ENCODE results near the gene CNTLN.
"Not testable (repeated sequence)": the region's sequence is repeated elsewhere in the genome, so short reads cannot be mapped to it uniquely, and the experiment has no call there.

Gene CNTLN

DNA sequence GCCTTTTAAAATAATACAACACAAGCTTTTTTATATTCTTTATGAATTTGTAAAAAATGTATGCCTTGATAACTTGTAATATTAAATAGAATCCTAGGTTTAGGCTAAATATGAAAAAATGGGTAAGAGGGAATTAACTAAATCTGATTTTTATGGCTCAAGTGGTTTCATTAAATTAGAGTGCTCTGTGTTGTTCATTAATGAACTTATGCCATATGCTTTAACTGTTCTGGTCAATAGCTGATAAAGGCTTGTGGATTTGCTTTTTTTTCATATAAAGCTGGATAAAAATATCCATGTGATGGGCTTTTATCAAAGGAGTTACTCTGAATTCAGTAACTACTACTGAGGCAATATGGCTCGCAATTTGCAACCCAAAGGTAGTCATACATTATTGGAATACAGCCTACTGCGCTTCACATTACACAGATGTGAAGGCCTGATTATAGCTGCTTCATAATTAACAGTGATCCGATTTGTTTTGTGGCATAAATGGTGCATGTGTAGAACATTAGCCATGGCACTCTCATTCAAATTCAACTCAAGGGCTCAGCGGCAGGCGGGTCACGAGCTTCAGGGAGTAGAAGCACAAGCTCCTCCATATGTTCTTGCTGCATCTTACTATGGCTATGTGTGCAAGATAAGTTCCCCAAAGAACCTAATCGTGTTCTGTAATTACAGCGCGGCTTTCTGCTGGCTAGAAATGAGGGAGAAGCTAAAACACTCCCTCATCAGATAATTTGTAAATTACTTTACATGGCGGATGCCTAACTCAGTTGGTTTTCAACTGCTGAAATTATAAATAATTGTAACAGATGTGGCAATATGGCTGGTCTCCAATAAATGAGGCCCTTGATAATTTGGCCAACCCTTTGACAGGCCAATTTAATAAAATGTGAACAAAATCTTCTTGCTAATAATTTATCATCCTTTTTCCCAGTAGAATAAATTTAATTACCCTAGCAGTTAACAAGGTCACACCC is 188.3 kb downstream of the CNTLN start:
- no peaks in the 10 kb centered on the region for H3K4me1 ChIP-seq (ENCODE audit: control insufficient read depth, insufficient read depth, low read length)
- H3K27me3 ChIP-seq (replicated peaks; ENCODE audit: control insufficient read depth, insufficient read depth, low read length), result no peaks in the 10 kb centered on the region
- no peaks in the 10 kb centered on the region for H3K9me3 ChIP-seq (ENCODE audit: control insufficient read depth, low read length)
- H3K36me3 ChIP-seq (ENCODE audit: control insufficient read depth, insufficient read depth, low read length, severe bottlenecking), result no peaks in the 10 kb centered on the region
- no peak overlapping the region for H3K4me3 ChIP-seq (ENCODE audit: low read length)
- no peak overlapping the region for H3K9ac ChIP-seq (ENCODE audit: low read length)
- DNase-seq (ENCODE audit: low read depth), result no peak

DNA sequence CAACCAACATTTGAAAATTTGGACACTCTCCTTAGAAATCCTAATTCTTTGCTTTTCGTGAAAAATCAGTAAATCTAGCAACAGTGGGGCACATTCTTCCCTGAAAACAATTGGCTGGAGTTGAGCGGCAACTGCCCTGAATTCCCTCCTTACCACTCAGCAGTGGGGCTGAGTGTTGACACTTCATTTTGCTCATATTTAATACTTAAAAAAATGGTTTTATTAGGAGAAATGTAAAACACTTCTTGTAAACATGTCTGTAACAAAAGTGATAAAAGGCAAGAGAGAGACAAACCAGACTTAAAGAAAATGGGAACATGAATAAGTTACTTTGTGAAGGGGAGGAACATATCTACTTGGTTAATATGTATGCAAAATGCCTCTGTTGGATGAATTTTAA is 193.5 kb downstream of the CNTLN start:
- H3K27me3 ChIP-seq (replicated peaks; ENCODE audit: control insufficient read depth, insufficient read depth, low read length), result no peaks in the 10 kb centered on the region
- H3K9me3 ChIP-seq (ENCODE audit: control insufficient read depth, low read length), result no peaks in the 10 kb centered on the region
- H3K4me1 ChIP-seq (ENCODE audit: control insufficient read depth, insufficient read depth, low read length), result no peaks in the 10 kb centered on the region
- no peak overlapping the region for H3K9ac ChIP-seq (ENCODE audit: low read length)
- no peak for DNase-seq (ENCODE audit: low read depth)
- H3K4me3 ChIP-seq (ENCODE audit: low read length), result no peak overlapping the region
- H3K36me3 ChIP-seq (ENCODE audit: control insufficient read depth, insufficient read depth, low read length, severe bottlenecking), result no peaks in the 10 kb centered on the region

DNA sequence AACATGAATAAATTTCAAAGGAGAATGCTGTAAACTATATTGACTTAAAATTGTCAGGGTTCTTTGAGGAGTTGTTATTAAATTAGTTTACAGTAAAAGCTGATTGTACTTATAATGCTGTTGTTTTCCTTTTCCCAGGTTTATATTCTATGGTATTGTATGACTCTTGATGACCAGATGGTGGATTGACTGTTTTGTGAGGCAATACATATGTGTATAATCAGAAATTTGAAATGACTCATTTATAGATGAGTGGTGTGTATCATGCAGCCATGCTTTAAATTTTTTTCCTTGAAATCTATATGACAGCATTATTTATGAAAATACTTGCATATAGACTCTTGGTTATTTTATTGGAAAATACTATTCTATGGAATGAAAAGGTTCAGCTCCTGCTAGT is 195.3 kb downstream of the CNTLN start:
- DNase-seq (ENCODE audit: low read depth), result no peak
- H3K27me3 ChIP-seq (replicated peaks; ENCODE audit: control insufficient read depth, insufficient read depth, low read length), result no peaks in the 10 kb centered on the region
- no peaks in the 10 kb centered on the region for H3K9me3 ChIP-seq (ENCODE audit: control insufficient read depth, low read length)
- no peaks in the 10 kb centered on the region for H3K4me1 ChIP-seq (ENCODE audit: control insufficient read depth, insufficient read depth, low read length)
- no peak overlapping the region for H3K4me3 ChIP-seq (ENCODE audit: low read length)
- H3K36me3 ChIP-seq (ENCODE audit: control insufficient read depth, insufficient read depth, low read length, severe bottlenecking), result no peaks in the 10 kb centered on the region
- H3K9ac ChIP-seq (ENCODE audit: low read length), result no peak overlapping the region

DNA sequence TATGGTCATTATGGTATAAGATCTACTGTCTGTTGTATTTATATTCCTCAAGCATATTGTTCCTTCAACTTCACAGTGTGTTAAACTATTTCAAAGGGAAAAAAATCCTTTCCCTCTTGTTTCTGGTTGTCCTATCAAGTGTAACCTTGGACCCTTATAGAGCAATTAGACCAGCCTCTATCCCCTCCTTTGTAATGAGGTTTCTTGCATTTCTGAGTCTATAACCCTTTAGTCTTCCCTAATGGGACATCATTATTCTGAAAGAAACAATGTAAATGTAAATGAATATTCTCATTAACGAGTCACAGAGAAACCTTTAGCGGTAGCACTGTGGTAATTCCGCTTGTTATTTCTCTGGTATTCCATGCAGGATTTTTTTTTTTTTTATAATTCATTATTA is 197.3 kb downstream of the CNTLN start:
- H3K9ac ChIP-seq (ENCODE audit: low read length), result no peak overlapping the region
- H3K4me3 ChIP-seq (ENCODE audit: low read length), result no peak overlapping the region
- H3K27me3 ChIP-seq (replicated peaks; ENCODE audit: control insufficient read depth, insufficient read depth, low read length), result no peaks in the 10 kb centered on the region
- no peaks in the 10 kb centered on the region for H3K9me3 ChIP-seq (ENCODE audit: control insufficient read depth, low read length)
- H3K4me1 ChIP-seq (ENCODE audit: control insufficient read depth, insufficient read depth, low read length), result no peaks in the 10 kb centered on the region
- no peak for DNase-seq (ENCODE audit: low read depth)
- no peaks in the 10 kb centered on the region for H3K36me3 ChIP-seq (ENCODE audit: control insufficient read depth, insufficient read depth, low read length, severe bottlenecking)

DNA sequence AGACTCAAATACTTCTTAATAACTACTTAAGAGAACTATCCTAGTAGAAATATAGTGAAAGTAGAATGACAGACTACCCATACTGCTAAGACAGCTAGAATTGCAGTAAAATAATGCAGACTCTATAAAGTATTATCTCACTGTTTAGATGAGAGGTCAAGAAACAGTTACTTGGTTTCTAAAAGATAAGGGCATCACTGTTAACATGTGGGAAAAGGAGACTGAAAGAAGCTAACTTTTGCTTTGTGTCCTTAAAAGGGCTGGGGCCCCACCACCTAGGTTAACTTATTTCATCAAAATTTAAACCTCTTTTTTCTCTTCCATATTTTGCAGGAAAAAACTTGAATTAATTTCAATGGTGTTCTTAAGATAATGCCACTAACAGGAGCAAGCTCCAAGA is 204.3 kb downstream of the CNTLN start:
- no peaks in the 10 kb centered on the region for H3K4me1 ChIP-seq (ENCODE audit: control insufficient read depth, insufficient read depth, low read length)
- H3K36me3 ChIP-seq (ENCODE audit: control insufficient read depth, insufficient read depth, low read length, severe bottlenecking), result peaks cover 14% of the 10 kb centered on the region
- no peak overlapping the region for H3K9ac ChIP-seq (ENCODE audit: low read length)
- H3K4me3 ChIP-seq (ENCODE audit: low read length), result no peak overlapping the region
- no peak for DNase-seq (ENCODE audit: low read depth)
- no peaks in the 10 kb centered on the region for H3K27me3 ChIP-seq (replicated peaks; ENCODE audit: control insufficient read depth, insufficient read depth, low read length)
- no peaks in the 10 kb centered on the region for H3K9me3 ChIP-seq (ENCODE audit: control insufficient read depth, low read length)

DNA sequence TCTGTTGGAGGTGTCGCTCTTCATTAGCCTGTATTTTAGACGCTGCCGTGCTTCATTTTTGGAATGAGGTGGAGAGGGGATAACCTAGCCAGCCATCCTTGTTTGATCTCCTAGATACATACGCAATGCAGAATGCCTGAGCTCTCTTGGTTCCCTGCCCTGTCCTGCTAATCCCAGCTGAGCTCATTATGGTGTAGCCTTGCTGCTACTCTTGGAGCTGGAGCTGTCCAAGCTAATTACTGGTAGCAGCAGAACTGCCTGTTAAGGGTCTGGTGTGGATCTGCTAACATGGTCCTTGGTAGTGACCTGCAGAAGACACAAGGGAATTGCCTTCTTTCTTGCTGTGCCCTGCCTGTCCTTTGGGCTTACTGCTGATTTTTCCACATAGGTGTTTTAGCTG is 207.9 kb downstream of the CNTLN start:
- Histone ChIP-seq H3K4me3 (ENCODE audit: low read length) (no peak overlapping the region), H3K4me1 (ENCODE audit: control insufficient read depth, insufficient read depth, low read length) (no peaks in the 10 kb centered on the region), H3K36me3 (ENCODE audit: control insufficient read depth, insufficient read depth, low read length, severe bottlenecking) (peaks cover 19% of the 10 kb centered on the region), H3K9ac (ENCODE audit: low read length) (no peak overlapping the region), H3K27me3 (replicated peaks; ENCODE audit: control insufficient read depth, insufficient read depth, low read length) (no peaks in the 10 kb centered on the region), H3K9me3 (ENCODE audit: control insufficient read depth, low read length) (no peaks in the 10 kb centered on the region)
- no peak for DNase-seq (ENCODE audit: low read depth)

DNA sequence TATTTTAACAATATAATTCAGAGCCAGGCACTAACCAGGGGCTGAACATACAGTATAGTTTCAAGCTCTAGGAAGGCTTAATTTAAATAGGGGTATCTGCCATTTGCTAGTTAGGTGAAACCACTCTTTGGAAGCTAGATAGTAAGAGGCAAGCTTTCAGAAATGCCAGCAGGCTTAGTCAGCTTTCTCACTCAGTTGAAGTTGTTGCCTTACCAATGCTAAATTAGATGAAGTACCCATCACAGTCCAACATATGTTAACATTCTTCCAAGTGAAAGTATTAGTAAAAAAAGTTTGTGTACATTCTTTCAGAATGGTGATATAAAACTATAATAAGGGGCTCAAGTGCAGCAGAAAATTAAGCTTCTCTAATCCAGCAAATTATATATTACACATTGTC is 215.0 kb downstream of the CNTLN start:
- DNase-seq (ENCODE audit: low read depth), result peak; percentile 36
- Histone ChIP-seq H3K9ac (ENCODE audit: low read length) (no peak overlapping the region), H3K4me1 (ENCODE audit: control insufficient read depth, insufficient read depth, low read length) (no peaks in the 10 kb centered on the region), H3K36me3 (ENCODE audit: control insufficient read depth, insufficient read depth, low read length, severe bottlenecking) (peaks cover 6% of the 10 kb centered on the region), H3K4me3 (ENCODE audit: low read length) (no peak overlapping the region), H3K9me3 (ENCODE audit: control insufficient read depth, low read length) (no peaks in the 10 kb centered on the region), H3K27me3 (replicated peaks; ENCODE audit: control insufficient read depth, insufficient read depth, low read length) (no peaks in the 10 kb centered on the region)

DNA sequence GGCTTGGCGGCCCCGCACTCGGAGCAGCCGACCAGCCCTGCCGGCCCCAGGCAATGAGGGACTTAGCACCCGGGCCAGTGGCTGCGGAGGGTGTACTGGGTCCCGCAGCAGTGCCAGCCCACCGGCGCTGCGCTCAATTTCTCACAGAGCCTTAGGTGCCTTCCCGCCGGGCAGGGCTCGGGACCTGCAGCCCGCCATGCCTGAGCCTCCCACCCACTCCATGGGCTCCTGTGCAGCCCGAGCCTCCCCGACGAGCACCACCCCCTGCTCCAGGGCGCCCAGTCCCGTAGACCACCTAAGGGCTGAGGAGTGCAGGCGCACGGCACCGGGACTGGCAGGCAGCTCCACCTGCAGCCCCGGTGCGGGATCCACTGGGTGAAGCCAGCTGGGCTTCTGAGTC is 219.2 kb downstream of the CNTLN start:
- DNase-seq (ENCODE audit: low read depth), result not testable (repeated sequence)

DNA sequence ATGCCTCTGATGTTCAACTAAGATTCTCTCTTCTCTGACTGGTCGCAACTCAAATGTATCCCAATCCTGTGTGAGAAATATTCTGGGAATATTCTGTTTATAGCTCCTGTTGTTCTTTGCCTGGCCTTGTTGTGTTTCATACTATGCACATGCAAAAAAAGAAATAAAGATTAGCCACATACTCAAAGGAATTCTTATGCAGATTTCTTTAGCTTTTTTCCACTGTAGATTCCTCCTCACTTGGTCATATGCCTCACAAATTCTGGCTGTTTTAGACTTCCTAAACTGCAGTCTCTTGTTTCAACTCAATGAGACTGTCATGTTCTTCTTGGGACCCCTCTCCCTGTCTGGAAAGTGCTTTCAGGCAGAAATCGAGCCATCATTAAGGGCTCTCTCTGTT is 226.5 kb downstream of the CNTLN start:
- Histone ChIP-seq H3K36me3 (ENCODE audit: control insufficient read depth, insufficient read depth, low read length, severe bottlenecking) (no peaks in the 10 kb centered on the region), H3K4me1 (ENCODE audit: control insufficient read depth, insufficient read depth, low read length) (no peaks in the 10 kb centered on the region), H3K9ac (ENCODE audit: low read length) (no peak overlapping the region), H3K4me3 (ENCODE audit: low read length) (no peak overlapping the region), H3K9me3 (ENCODE audit: control insufficient read depth, low read length) (no peaks in the 10 kb centered on the region), H3K27me3 (replicated peaks; ENCODE audit: control insufficient read depth, insufficient read depth, low read length) (no peaks in the 10 kb centered on the region)
- peak; percentile 4 for DNase-seq (ENCODE audit: low read depth)

More for the DNA sequence above, 219.2 kb downstream of the CNTLN start:
- not testable (repeated sequence) for H3K36me3 ChIP-seq (ENCODE audit: control insufficient read depth, insufficient read depth, low read length, severe bottlenecking); H3K9me3 ChIP-seq (ENCODE audit: control insufficient read depth, low read length); H3K4me3 ChIP-seq (ENCODE audit: low read length); H3K9ac ChIP-seq (ENCODE audit: low read length); H3K27me3 ChIP-seq (replicated peaks; ENCODE audit: control insufficient read depth, insufficient read depth, low read length); H3K4me1 ChIP-seq (ENCODE audit: control insufficient read depth, insufficient read depth, low read length)

DNA sequence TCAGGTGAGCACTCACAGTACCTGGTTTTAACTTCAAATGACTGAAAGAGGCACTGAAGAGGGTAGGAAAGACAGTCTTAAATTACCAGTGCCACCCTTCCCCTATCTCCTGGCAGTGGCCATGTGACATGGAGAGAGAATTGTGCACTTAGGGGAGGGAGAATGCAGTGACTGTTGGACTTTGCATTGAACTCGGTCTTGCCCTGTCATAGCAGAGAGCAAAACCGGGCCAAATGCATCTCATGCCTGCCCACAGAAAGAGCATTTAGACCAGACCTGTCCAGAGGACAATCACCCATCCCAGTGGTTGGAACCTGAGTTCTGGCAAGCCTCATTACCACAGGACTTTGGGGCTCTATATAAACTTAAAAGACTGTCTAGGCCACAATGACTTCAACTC is 232.2 kb downstream of the CNTLN start:
- H3K4me1 ChIP-seq (ENCODE audit: control insufficient read depth, insufficient read depth, low read length), result no peaks in the 10 kb centered on the region
- peaks cover 12% of the 10 kb centered on the region for H3K36me3 ChIP-seq (ENCODE audit: control insufficient read depth, insufficient read depth, low read length, severe bottlenecking)
- no peaks in the 10 kb centered on the region for H3K27me3 ChIP-seq (replicated peaks; ENCODE audit: control insufficient read depth, insufficient read depth, low read length)
- no peak for DNase-seq (ENCODE audit: low read depth)
- H3K4me3 ChIP-seq (ENCODE audit: low read length), result no peak overlapping the region
- H3K9ac ChIP-seq (ENCODE audit: low read length), result no peak overlapping the region
- H3K9me3 ChIP-seq (ENCODE audit: control insufficient read depth, low read length), result no peaks in the 10 kb centered on the region

DNA sequence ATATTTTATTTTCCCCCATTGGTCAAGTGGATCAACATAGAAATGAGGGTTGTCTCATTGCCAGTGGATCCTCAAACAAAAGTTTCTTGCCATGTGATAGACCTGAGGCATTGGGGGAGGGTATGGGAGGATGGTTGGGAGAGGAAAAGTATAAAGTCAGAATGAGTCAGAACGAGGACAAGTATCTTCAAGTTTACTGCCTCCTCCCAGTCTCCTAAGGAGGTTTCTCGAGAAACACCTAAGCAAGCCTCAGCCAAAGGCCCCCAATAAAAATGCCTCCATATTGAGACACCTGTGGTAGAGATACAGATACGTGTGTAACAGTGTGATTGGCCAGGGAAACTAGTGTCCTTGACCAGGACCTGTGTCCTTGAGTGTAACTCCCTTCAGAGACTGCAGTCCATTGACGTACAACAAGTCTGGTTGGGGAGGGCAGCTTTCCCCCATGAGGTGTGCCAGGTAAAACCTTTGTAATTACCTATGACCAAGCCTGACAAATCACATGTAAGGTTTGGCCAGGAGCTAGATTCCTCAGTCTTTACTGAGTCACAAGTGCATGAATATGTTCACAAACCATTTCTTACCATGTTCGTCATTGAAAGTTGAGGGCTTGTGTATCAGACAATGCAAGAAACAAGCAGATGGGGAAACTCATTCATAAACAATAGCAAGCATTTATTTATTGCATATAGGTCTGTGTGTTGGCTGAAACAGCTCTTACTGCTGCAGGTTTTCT is 245.5 kb downstream of the CNTLN start:
- no peaks in the 10 kb centered on the region for H3K4me1 ChIP-seq (ENCODE audit: control insufficient read depth, insufficient read depth, low read length)
- H3K4me3 ChIP-seq (ENCODE audit: low read length), result no peak overlapping the region
- no peaks in the 10 kb centered on the region for H3K36me3 ChIP-seq (ENCODE audit: control insufficient read depth, insufficient read depth, low read length, severe bottlenecking)
- no peak overlapping the region for H3K9ac ChIP-seq (ENCODE audit: low read length)
- DNase-seq (ENCODE audit: low read depth), result no peak
- H3K9me3 ChIP-seq (ENCODE audit: control insufficient read depth, low read length), result no peaks in the 10 kb centered on the region
- H3K27me3 ChIP-seq (replicated peaks; ENCODE audit: control insufficient read depth, insufficient read depth, low read length), result no peaks in the 10 kb centered on the region

Data from adipocyte (in vitro differentiated cells).